ENCODE data around the gene RB1.
A peak's percentile ranks its signal among the peaks of the same experiment; 100 is the strongest.
"Not testable (repeated sequence)": the region's sequence is repeated elsewhere in the genome, so short reads cannot be mapped to it uniquely, and the experiment has no call there.

RB1 gene

GRCh38 chr13:48411841-48412531 is 108.4 kb downstream of the RB1 start:
- H3K27ac ChIP-seq: peak overlapping the region; percentile 80
- TF ChIP-seq CTCF (conservative IDR thresholded peaks at IDR 0.05): no peak

- no peak for TF ChIP-seq CTCF (conservative IDR thresholded peaks at IDR 0.05)
- peak within 1 kb of the TSS; percentile 80 for H3K27ac ChIP-seq
Observed at GRCh38 chr13:48412881-48413351, 109.4 kb downstream of the RB1 start, which contains the start of gene LPAR6. LPAR6 (minus strand) TSS chr13:48413113; CDS start chr13:48412423, 690 bp downstream.

GRCh38 chr13:48414501-48414900 is 111.0 kb downstream of the RB1 start:
- no peak overlapping the region for H3K27ac ChIP-seq
- no peak for TF ChIP-seq CTCF (conservative IDR thresholded peaks at IDR 0.05)

GRCh38 chr13:48415516-48415915 is 112.0 kb downstream of the RB1 start:
- no peak overlapping the region for H3K27ac ChIP-seq
- no peak for TF ChIP-seq CTCF (conservative IDR thresholded peaks at IDR 0.05)

GRCh38 chr13:48422003-48422402 is 118.5 kb downstream of the RB1 start:
- not testable (repeated sequence) for H3K27ac ChIP-seq

- H3K27ac ChIP-seq: no peak overlapping the region
Observed at GRCh38 chr13:48424212-48424611, 120.7 kb downstream of the RB1 start.

GRCh38 chr13:48426052-48426451 is 122.5 kb downstream of the RB1 start:
- no peak for TF ChIP-seq CTCF (conservative IDR thresholded peaks at IDR 0.05)
- no peak overlapping the region for H3K27ac ChIP-seq

More at GRCh38 chr13:48424212-48424611, 120.7 kb downstream of the RB1 start:
- no peak for TF ChIP-seq CTCF (conservative IDR thresholded peaks at IDR 0.05)

GRCh38 chr13:48426755-48427298 is 123.3 kb downstream of the RB1 start:
- H3K27ac ChIP-seq: not testable (repeated sequence)

Measured in VCaP (cell line).